CD4-positive, alpha-beta T cell treated with Interleukin-17A for 4 hours (primary cell): Measurements from ENCODE around the gene NPRL2.
"Not testable (repeated sequence)": the region's sequence is repeated elsewhere in the genome, so short reads cannot be mapped to it uniquely, and the experiment has no call there.

ENCODE experiments used
- DNase-seq: peaks from one replicate; pipeline ENCODE4 v3.0.0-alpha.2; 2020; ENCODE audit warnings: mixed read lengths

The NPRL2 gene

GRCh38 chr3:50326182-50326541 lies 24.4 kb downstream of the NPRL2 start:
- peak; percentile 1 for DNase-seq

- DNase-seq = no peak
Observed at GRCh38 chr3:50325497-50326181, 24.9 kb downstream of the NPRL2 start.

GRCh38 chr3:50325113-50325480 lies 25.5 kb downstream of the NPRL2 start:
- no peak for DNase-seq

DNA sequence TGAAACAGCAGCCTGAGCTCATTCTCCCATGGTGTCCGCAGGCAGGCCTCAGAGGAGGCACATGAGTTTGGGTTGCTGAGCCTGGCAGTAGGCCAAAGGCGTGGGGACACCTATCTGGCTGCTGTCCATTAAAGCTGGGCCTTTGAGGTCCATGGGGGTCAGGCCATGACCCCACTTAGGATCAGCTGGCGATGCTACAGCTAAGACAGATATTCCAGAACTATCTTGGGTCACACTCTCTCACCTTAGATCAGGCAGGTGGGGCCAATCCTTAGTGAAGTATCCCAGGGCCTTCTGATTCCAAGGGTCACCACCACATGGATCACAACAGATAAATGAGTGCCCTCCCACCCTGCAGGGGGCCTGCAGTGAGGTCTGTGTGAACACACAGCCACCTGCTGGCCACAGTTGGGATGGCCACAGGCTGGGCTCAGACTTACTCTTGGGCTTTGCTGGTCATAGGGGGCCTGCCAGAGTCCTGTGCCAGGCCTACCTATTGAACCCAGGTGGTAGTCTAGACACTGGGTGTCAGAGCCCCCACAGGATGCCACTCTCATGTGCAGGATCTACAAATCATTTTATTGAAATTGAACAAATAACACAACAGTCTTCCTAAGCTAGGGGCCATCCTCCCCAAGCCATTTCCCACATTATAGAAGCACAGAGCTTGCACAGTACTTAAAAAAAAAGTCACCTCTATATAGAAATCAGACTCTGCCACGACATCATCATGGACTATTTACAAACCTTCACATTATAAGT lies 26.0 kb downstream of the NPRL2 start:
- peak; percentile 70 for DNase-seq

DNA sequence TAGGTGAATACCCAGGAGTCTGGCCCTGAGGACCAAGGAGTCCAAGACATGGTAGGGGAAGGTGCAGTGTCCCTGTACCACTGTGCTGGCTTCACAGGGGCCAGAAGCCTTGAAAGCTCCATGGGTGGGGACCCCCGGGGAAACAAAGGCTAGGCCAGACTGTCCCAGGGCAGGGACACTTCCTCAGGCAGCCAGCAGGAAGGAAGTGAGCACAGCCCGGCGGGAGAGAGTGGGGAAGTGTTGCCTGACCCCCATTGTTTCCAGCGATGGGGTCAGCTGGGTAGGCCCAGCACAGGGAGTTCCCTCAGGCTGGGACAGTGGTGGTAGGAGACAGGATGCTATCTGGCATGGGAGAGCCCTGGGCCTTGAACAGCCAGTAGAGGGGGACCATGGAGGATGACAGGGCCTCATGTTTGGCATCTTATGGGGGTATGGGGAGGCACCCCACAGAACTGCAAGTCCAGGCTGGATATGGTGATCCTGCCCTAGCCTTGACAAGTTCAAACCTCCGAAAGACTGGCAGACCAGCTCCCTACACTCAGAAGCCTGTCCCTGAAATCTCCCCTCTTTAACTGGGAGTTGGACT lies 26.9 kb downstream of the NPRL2 start:
- DNase-seq = no peak

GRCh38 chr3:50323092-50323600 lies 27.4 kb downstream of the NPRL2 start:
- no peak for DNase-seq

- DNase-seq = no peak
Observed at GRCh38 chr3:50322386-50323091, 28.0 kb downstream of the NPRL2 start, which contains the start of gene HYAL2. Gene HYAL2, minus strand, starts transcription at chr3:50322745. Its CDS starts 2,256 bp downstream, at chr3:50320489.

DNA sequence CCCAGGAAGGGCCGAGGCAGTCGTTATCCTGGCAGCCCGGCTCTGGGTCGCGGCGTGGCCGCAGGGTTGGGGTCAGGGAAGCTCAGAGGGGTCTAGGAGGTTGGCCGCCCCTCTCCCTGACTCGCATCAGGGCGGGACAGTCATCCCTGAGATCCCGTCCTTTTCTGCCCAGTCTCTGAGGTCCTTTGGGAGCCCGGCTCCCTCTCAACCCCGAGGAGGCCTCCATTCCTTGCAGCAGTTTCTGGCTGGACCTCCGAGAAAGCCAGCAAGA lies 28.5 kb downstream of the NPRL2 start:
- DNase-seq = no peak

DNA sequence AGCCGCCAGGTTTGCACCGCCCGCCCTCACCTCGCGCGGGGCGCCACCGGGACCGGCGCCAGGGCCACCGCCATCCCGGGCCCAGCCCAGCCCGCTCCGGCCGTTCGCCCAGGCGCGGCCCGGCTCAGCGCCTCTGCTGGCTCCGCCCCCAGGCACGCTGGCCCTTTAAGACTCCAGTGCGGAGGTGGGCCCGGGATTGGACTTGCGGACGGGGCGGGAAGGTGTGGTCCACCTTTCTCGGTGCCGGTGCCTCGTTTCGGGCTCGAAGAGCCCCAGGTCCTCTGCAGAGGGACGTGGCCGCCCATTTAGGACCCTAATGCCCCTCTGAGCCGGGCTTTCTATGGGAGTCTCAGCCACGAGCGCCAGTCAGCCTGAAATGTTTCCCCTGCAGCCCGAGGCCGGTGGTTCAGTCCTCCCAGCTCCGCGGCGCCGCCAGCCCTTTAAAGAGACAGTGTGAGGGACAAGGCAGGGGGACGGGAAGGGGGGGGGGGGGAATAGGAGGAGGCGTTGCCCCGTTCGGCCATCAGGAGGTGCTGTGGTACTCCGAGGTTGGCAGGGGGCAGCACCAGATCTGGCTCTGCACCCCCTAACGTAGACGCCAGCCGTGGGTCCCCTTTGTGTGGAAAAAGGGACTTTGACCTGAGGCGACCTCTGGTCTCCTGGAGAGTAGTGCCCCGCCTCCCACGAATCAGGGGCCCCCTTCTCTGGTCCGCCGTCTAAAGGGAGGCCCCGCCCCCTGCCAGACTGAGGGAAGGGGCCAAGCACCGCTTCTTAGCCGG lies 29.1 kb downstream of the NPRL2 start:
- peak; percentile 87 for DNase-seq

- peak; percentile 81 for DNase-seq
Observed at GRCh38 chr3:50320853-50321335, 29.7 kb downstream of the NPRL2 start.

GRCh38 chr3:50319894-50320625 lies 30.5 kb downstream of the NPRL2 start:
- no peak for DNase-seq

DNA sequence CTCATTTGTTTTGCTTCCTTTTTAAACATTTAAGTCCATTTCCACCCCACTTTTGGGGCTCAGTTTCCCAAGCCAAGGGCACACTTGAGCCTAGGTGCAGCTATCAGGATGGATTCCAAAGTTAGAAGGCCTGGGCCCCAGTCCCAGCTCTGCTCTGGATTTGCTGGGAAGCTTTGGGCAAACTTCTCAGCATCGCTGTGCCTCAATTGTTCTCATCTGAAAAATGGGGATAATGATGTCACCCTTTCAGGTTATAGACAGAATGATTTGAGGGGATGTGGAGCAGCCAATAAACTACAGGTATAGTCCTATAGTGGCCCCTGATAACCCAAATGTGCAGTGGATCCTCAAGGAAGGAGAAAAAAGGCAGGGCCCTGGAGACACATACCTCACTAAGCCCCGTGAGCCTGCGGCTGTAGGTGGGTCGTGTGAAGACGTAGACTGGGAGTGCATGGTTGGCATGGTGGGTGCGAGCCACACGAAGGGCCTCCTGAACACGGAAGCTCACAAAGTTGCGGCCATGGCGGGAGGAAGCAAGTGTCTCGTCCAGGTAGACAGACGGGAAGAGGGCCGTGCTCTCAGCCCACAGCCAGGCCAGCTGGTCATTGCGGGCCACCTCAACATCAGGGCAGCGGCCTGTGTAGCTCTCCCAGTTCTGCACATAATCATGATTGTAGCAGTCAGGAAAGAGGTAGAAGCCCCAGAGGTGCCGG lies 31.2 kb downstream of the NPRL2 start:
- DNase-seq = no peak

DNA sequence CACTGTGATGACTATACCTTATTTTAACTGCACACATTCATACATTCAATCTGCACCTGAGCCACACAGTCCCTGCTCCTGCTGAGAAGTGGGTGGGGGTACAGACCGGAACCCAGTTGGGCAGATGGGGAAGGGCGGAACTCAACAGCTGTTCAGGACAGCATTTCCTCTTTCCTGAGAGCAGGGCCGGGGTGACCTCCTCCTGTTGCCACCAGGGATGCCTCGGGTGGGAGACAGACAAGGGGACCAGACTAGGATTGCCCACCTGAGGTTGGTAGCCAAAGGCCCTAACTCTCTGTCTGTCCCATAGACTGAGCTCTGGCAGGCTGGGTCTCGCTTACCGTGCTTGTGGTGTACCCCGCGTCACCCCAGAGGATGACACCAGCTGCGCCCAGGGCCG lies 32.0 kb downstream of the NPRL2 start:
- DNase-seq = no peak

DNA sequence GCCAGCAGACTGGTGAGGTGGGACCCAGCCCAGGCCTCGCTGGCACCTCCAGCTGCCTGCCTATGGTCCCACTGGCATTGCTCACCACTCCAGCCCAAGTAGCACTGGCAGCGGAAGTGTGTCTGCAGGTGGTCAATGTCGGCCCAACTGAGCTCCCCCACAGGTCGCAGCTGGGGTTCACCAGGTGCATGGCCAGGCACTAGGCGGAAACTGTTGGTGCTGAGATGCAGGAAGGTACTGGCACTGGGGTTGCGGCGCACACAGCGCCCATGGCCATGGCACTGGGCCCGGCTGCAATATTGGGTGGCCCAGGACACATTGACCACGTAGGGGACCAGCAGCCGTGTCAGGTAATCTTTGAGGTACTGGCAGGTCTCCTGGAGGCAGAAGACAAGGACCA lies 32.4 kb downstream of the NPRL2 start:
- no peak for DNase-seq

- DNase-seq = no peak
Observed at GRCh38 chr3:50317300-50317699, 33.3 kb downstream of the NPRL2 start.

- peak; percentile 81 for DNase-seq
Observed at GRCh38 chr3:50316657-50317242, 33.8 kb downstream of the NPRL2 start.

DNA sequence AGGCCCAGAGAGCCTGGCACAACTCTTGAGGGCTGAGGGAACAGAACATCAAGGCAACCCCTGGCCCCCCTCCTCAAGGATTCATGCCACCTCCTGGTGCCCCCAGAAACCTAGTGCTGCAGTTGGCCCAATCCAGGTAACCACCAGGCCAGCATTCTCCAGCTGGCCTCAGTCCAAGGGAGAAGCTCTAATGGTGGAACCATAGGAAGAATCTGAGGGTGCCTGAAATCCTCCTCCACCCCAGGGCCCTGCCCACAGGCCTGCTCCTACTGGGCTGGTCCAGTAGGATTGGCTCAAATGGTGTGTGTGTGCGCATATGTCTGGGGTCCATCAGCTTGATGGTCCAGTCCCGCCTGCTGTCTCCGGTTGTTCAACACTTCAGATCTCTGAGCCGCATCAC lies 35.8 kb downstream of the NPRL2 start:
- no peak for DNase-seq

GRCh38 chr3:50314342-50314741 lies 36.2 kb downstream of the NPRL2 start:
- no peak for DNase-seq

- not testable (repeated sequence) for DNase-seq
Observed at GRCh38 chr3:50312041-50312440, 38.5 kb downstream of the NPRL2 start.

DNA sequence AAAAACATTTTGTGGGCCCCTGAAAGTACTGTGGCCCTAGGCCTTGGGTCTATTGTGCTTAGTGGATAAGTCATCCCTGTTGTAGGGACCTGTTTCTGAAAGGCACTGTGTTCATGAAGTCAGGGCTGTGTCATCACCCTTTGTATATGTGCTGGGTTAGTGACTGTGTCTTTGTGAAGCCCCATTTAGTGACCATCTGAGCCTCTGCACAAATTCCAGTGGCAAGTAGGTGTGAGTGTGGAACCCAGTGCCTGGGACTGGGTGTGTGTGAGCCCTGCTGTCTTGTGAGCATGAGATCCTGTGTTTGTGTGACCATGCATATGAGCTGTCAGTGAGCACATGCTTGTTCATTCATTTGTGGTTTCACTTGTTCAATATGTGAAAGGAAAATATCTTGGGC lies 46.0 kb downstream of the NPRL2 start:
- DNase-seq = no peak
